K562 (cell line): ENCODE data around the gene TEFM. TPM values are rescaled to one million over a fixed set of nuclear protein-coding genes. Genes with fewer than 3 reads are reported as not detected.

Source experiments
- ATAC-seq: fragments of 200-7000 bp; cut with Tn5 transposase; 3 replicates; pipeline ENCODE4 v1.9.1; 2020; ENCODE audit warnings: moderate library complexity
- BruUV-seq: library from RNA; stranded (reverse); fragments of 400-500 nt; replicated peaks from 2 replicates; lab custom pipeline; 2021; lab: Mats Ljungman, UMichigan
- CTCF ChIA-PET: fragments of 300-600 bp; formaldehyde crosslinking; extraction: SDS; loops from one replicate; lab custom pipeline; 2021; ENCODE audit warnings: low intra/inter-chr PET ratio; lab: Yijun Ruan, JAX
- POLR2A ChIA-PET: fragments of 300-600, 350-650 bp; sonication (Branson Sonifier 250); formaldehyde crosslinking; extraction: SDS; loops from one replicate; lab custom pipeline; 2021; ENCODE audit warnings: antibody characterized with exemption, inconsistent platforms; lab: Yijun Ruan, JAX
- DNase-seq, 4 experiments: peaks; one replicate each; pipeline versions ENCODE4 v3.0.0 to v3.0.0-alpha.2; 2011 to 2018; ENCODE audit warnings: low spot score in 3 of 4, mixed read lengths in 3 of 4; ENCODE audit errors: extremely low read depth in 1 of 4
- FAIRE-seq: peaks from 2 replicates; lab custom pipeline; 2011; peaks lifted over from hg19 to GRCh38; lab: Jason Lieb, UNC
- H2AFZ ChIP-seq: 2 replicates; pipeline ENCODE4 v1.6.0; 2011; ENCODE audit warnings: low read depth, low read length, control low read depth, inconsistent platforms
- H3K27ac ChIP-seq: fragments of 200-600 bp; 3 replicates; pipeline ENCODE4 v1.8.0; 2011; ENCODE audit warnings: low read depth, mild to moderate bottlenecking, control low read depth, inconsistent platforms, low read length, moderate library complexity, mixed read lengths; ENCODE audit errors: extremely low read depth
- H3K27me3 ChIP-seq, 2 experiments: fragments of 300-600 bp in 1 of 2; 2 replicates in 1 of 2; 3 replicates in 1 of 2; pipeline versions ENCODE4 v1.6.0 to v1.8.0; 2011; ENCODE audit warnings: inconsistent platforms in 2 of 2, low read length in 2 of 2, mild to moderate bottlenecking in 1 of 2, mixed read lengths in 1 of 2, moderate library complexity in 1 of 2; ENCODE audit not compliant: control insufficient read depth in 2 of 2, insufficient read depth in 2 of 2
- H3K36me3 ChIP-seq: fragments of 300-600 bp; 3 replicates; pipeline ENCODE4 v1.8.0; 2011; ENCODE audit warnings: mild to moderate bottlenecking, low read length, inconsistent platforms; ENCODE audit not compliant: control insufficient read depth, insufficient read depth
- H3K4me1 ChIP-seq, 2 experiments: fragments of 200-600 bp in 1 of 2; replicated peaks in 1 of 2; 2 replicates in 1 of 2; 3 replicates in 1 of 2; pipeline versions ENCODE4 v1.5.1 to v1.8.0; 2011; ENCODE audit warnings: inconsistent platforms in 2 of 2, low read length in 2 of 2, mild to moderate bottlenecking in 1 of 2, mixed read lengths in 1 of 2, moderate library complexity in 1 of 2; ENCODE audit not compliant: control insufficient read depth in 2 of 2, insufficient read depth in 2 of 2
- H3K4me2 ChIP-seq: 2 replicates; pipeline ENCODE4 v1.6.1; 2011; ENCODE audit warnings: low read length, control low read depth, inconsistent platforms, mixed read lengths; ENCODE audit not compliant: insufficient read depth
- H3K4me3 ChIP-seq: fragments of 200-600 bp; sonication (generic), shearing (Covaris generic); 2 replicates; pipeline ENCODE4 v1.5.1; 2016; ENCODE audit warnings: control low read depth, inconsistent platforms
- H3K79me2 ChIP-seq: fragments of 200-600 bp; 3 replicates; pipeline ENCODE4 v1.8.0; 2011; ENCODE audit warnings: low read length, inconsistent platforms; ENCODE audit not compliant: control insufficient read depth, insufficient read depth
- H3K9ac ChIP-seq, 2 experiments: 2 replicates each; pipeline versions ENCODE4 v1.6.0 to v1.6.1; 2011; ENCODE audit warnings: low read depth in 2 of 2, low read length in 2 of 2, control low read depth in 1 of 2, inconsistent platforms in 1 of 2, mild to moderate bottlenecking in 1 of 2, mixed read lengths in 1 of 2; ENCODE audit not compliant: insufficient read depth in 1 of 2
- H3K9me1 ChIP-seq: one replicate; pipeline ENCODE4 v1.6.0; 2011; ENCODE audit warnings: inconsistent platforms, mild to moderate bottlenecking, low read length, moderate library complexity; ENCODE audit not compliant: control insufficient read depth, insufficient read depth
- H3K9me3 ChIP-seq: replicated peaks from 2 replicates; pipeline ENCODE4 v1.5.1; 2011; ENCODE audit warnings: low read depth, low read length, inconsistent platforms; ENCODE audit not compliant: control insufficient read depth, insufficient read depth
- H4K20me1 ChIP-seq: replicated peaks from 2 replicates; pipeline ENCODE4 v1.6.1; 2011; ENCODE audit warnings: low read length, inconsistent platforms, mixed read lengths; ENCODE audit not compliant: control insufficient read depth, insufficient read depth
- BACH1 ChIP-seq: fragments of 200-800 bp; sonication (Bioruptor generic); IDR thresholded peaks from 2 replicates; pipeline ENCODE4 v1.6.1; 2016; ENCODE audit warnings: missing genetic modification characterization, missing compliant biosample characterization
- BRD4 ChIP-seq: fragments of 200-600 bp; sonication (generic); IDR thresholded peaks from 2 replicates; pipeline ENCODE4 v1.6.1; 2017; ENCODE audit warnings: inconsistent platforms
- BRD9 ChIP-seq: fragments of 450-650 bp; IDR thresholded peaks from 2 replicates; pipeline ENCODE4 v1.6.1; 2018; ENCODE audit warnings: low read depth; ENCODE audit not compliant: partially characterized antibody
- CAMTA2 ChIP-seq: fragments of 250-450 bp; sonication (Bioruptor Pico); conservative IDR thresholded peaks from 2 replicates; pipeline ENCODE4 v1.5.1; 2022
- DDX20 ChIP-seq: fragments of 450-650 bp; IDR thresholded peaks from 2 replicates; pipeline ENCODE4 v1.6.1; 2016; ENCODE audit warnings: missing genetic modification characterization, low read depth, mild to moderate bottlenecking, missing compliant biosample characterization, moderate library complexity
- DPF2 ChIP-seq: fragments of 450-650 bp; IDR thresholded peaks from 2 replicates; pipeline ENCODE4 v1.6.1; 2016
- ETV1 ChIP-seq: fragments of 450-650 bp; conservative IDR thresholded peaks from 2 replicates; pipeline ENCODE4 v1.6.1; 2016; ENCODE audit warnings: missing genetic modification characterization, control low read depth, low read depth, missing compliant biosample characterization
- NR1H2 ChIP-seq: sonication (generic); formaldehyde crosslinking; IDR thresholded peaks from 2 replicates; pipeline ENCODE4 v1.4.0; 2020; ENCODE audit warnings: mild to moderate bottlenecking, missing genetic modification reagents
- PYGO2 ChIP-seq: fragments of 450-650 bp; IDR thresholded peaks from 2 replicates; pipeline ENCODE4 v1.6.1; 2016; ENCODE audit warnings: mild to moderate bottlenecking, missing genetic modification characterization, moderate library complexity, missing compliant biosample characterization
- RBM25 ChIP-seq: fragments of 200-400 bp; formaldehyde crosslinking; IDR thresholded peaks from 2 replicates; pipeline ENCODE4 v1.6.1; 2018; ENCODE audit warnings: low read length, low read depth, moderate library complexity; ENCODE audit not compliant: severe bottlenecking
- SMARCA5 ChIP-seq: fragments of 450-650 bp; IDR thresholded peaks from 2 replicates; pipeline ENCODE4 v1.6.1; 2016
- TAL1 ChIP-seq: fragments of 450-650 bp; IDR thresholded peaks from 2 replicates; pipeline ENCODE4 v1.6.1; 2016; ENCODE audit warnings: mild to moderate bottlenecking
- WGBS: fragments of 100-300 bp; shearing (Covaris generic); methylation state at CpG from one replicate; pipeline ENCODE4 v1.1.6; 2016; ENCODE audit warnings: low coverage, mixed read lengths; ENCODE audit not compliant: insufficient coverage; ENCODE audit errors: missing lambda C conversion rate; 5-methylcytosine and 5-hydroxymethylcytosine counted together
- in situ Hi-C: fragments of 300-500 bp; cut with MboI; formaldehyde crosslinking; loops from 4 replicates; pipeline ENCODE4 v1.15.0; 2018; ENCODE audit warnings: inconsistent platforms, mixed read lengths
- intact Hi-C: fragments of 100-400 bp; cut with micrococcal nuclease; formaldehyde crosslinking; loops from 2 replicates; pipeline ENCODE4 v1.14.2; 2022
- polyA plus RNA-seq, 8 experiments: library from polyadenylated mRNA; depleted of rRNA in 4 of 8; stranded (reverse) in 5 of 8; unstranded in 3 of 8; fragments of >200 nt; fragmentation: Nextera tagmentation in 2 of 8; fragmentation: Illumina TruSeq in 1 of 8; extraction: Ambion mirVana in 2 of 8; extraction: Trizol in 1 of 8; gene quantifications; 2 replicates each; pipeline versions ENCODE4 v1.2.1 to v1.2.3, GENCODE V29; 2011 to 2014; ENCODE audit warnings: inconsistent platforms in 1 of 8, missing spikeins in 1 of 8
- total RNA-seq, 7 experiments: library from RNA; depleted of rRNA in 6 of 7; stranded (reverse); fragments of >200 nt in 6 of 7; fragmentation: Illumina TruSeq in 2 of 7; extraction: Trizol in 2 of 7; gene quantifications; 2 replicates each; pipeline versions ENCODE4 v1.2.1 to v1.2.3, GENCODE V29; 2011 to 2021; ENCODE audit warnings: low replicate concordance in 1 of 7
- TF ChIP-seq, protein P1 (sequence below): sonication (generic); formaldehyde crosslinking; IDR thresholded peaks from 2 replicates; pipeline ENCODE4 v1.8.1; 2023; ENCODE audit warnings: mild to moderate bottlenecking, missing genetic modification reagents
- TF ChIP-seq, protein P2 (sequence below): fragments of 450-650 bp; IDR thresholded peaks from 2 replicates; pipeline ENCODE4 v1.6.1; 2018; ENCODE audit warnings: mild to moderate bottlenecking, low read depth; ENCODE audit not compliant: partially characterized antibody
- TF ChIP-seq, protein P3 (sequence below): fragments of 250-450 bp; sonication (Bioruptor Pico); IDR thresholded peaks from 2 replicates; pipeline ENCODE4 v1.9.0; 2021; ENCODE audit warnings: mild to moderate bottlenecking
- TF ChIP-seq, protein P4 (sequence below): sonication (generic); formaldehyde crosslinking; IDR thresholded peaks from 2 replicates; pipeline ENCODE4 v1.8.0; 2022; ENCODE audit warnings: mild to moderate bottlenecking, missing genetic modification reagents

The TEFM gene
- total and polyA plus RNA-seq, 9 of the 15 experiments (the other 6 are each of a cell fraction or from before 2014, with no cell fraction given): 12.5 to 60.3 (median 23.3) TPM

DNA sequence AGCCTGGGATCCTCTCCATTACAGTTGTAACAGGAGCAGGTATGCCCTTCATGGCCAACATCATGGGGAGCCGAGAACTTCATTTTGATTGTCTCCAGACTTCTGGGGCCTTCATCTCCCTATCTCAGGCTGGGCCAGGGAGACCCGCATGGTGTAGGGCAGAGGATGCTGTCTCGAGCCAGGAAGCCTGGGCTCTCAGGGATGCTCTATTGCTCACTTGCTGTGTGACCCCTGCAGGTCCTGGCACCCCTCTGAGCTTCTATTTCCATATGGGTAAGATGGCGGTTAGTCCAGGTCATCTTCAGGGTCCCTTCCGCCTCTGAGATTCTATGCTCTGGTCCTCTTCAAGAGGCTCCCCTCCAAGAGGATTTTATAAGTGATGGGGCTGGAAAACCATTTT, 44.2 kb upstream of the TEFM start:
- ATAC-seq (no peak), DNase-seq (no peak), FAIRE-seq (no peak)
- BruUV-seq: no TSS peak
- intact Hi-C loops (no loop called here), in situ Hi-C loops (no loop called here)
- ChIA-PET POLR2A (no interaction called here), CTCF (no interaction called here)
- WGBS: 22% methylated on average over 5 of the region's 5 CpGs
- Histone ChIP-seq H3K9ac (no peak overlapping the region), H3K4me2 (no peak overlapping the region), H4K20me1 (peaks cover 2% of the 10 kb centered on the region; the same call in 1 of the 2 replicates), H3K79me2 (no peaks in the 10 kb centered on the region), H3K36me3 (no peaks in the 10 kb centered on the region), H2AFZ (no peak overlapping the region), H3K4me3 (no peak overlapping the region), H3K27ac (no peak overlapping the region), H3K27me3 (peaks cover 12 to 41% of the 10 kb centered on the region in 2 experiments; a peak in 4 of 5 replicates), H3K4me1 (no peaks in the 10 kb centered on the region), H3K9me1 (no peaks in the 10 kb centered on the region), H3K9me3 (no peaks in the 10 kb centered on the region)
- TF ChIP-seq BRD9 (no peak), BRD4 (no peak), RBM25 (no peak), PYGO2 (no peak), BACH1 (tag) (no peak), NR1H2 (CRISPR knock-in tag) (no peak), ETV1 (tag) (no peak), DPF2 (no peak), SMARCA5 (no peak), CAMTA2 (CRISPR knock-in tag) (no peak), TAL1 (no peak), DDX20 (no peak)
- TF ChIP-seq, protein P1, sequence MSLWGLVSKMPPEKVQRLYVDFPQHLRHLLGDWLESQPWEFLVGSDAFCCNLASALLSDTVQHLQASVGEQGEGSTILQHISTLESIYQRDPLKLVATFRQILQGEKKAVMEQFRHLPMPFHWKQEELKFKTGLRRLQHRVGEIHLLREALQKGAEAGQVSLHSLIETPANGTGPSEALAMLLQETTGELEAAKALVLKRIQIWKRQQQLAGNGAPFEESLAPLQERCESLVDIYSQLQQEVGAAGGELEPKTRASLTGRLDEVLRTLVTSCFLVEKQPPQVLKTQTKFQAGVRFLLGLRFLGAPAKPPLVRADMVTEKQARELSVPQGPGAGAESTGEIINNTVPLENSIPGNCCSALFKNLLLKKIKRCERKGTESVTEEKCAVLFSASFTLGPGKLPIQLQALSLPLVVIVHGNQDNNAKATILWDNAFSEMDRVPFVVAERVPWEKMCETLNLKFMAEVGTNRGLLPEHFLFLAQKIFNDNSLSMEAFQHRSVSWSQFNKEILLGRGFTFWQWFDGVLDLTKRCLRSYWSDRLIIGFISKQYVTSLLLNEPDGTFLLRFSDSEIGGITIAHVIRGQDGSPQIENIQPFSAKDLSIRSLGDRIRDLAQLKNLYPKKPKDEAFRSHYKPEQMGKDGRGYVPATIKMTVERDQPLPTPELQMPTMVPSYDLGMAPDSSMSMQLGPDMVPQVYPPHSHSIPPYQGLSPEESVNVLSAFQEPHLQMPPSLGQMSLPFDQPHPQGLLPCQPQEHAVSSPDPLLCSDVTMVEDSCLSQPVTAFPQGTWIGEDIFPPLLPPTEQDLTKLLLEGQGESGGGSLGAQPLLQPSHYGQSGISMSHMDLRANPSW (CRISPR knock-in tag): no peak
- TF ChIP-seq, protein P2, sequence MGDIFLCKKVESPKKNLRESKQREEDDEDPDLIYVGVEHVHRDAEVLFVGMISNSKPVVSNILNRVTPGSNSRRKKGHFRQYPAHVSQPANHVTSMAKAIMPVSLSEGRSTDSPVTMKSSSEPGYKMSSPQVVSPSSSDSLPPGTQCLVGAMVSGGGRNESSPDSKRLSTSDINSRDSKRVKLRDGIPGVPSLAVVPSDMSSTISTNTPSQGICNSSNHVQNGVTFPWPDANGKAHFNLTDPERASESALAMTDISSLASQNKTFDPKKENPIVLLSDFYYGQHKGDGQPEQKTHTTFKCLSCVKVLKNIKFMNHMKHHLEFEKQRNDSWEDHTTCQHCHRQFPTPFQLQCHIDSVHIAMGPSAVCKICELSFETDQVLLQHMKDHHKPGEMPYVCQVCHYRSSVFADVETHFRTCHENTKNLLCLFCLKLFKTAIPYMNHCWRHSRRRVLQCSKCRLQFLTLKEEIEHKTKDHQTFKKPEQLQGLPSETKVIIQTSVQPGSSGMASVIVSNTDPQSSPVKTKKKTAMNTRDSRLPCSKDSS: no peak
- TF ChIP-seq, protein P3, sequence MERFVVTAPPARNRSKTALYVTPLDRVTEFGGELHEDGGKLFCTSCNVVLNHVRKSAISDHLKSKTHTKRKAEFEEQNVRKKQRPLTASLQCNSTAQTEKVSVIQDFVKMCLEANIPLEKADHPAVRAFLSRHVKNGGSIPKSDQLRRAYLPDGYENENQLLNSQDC (CRISPR knock-in tag): no peak
- TF ChIP-seq, protein P4, sequence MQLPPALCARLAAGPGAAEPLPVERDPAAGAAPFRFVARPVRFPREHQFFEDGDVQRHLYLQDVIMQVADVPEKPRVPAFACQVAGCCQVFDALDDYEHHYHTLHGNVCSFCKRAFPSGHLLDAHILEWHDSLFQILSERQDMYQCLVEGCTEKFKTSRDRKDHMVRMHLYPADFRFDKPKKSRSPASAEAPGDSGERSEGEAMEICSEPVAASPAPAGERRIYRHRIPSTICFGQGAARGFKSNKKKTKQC (CRISPR knock-in tag): no peak
